ENCODE results near the gene BSND.

GRCh38 chr1:54990916-54991315, 7.8 kb upstream of the BSND start:
- TF ChIP-seq RARB (CRISPR knock-in tag; IDR thresholded peaks at IDR 0.05) (no peak), CSDC2 (CRISPR knock-in tag; IDR thresholded peaks at IDR 0.05) (no peak), CSRNP3 (CRISPR knock-in tag; IDR thresholded peaks at IDR 0.05) (no peak), ZFP30 (CRISPR knock-in tag; IDR thresholded peaks at IDR 0.05) (no peak), ZNF565 (CRISPR knock-in tag; conservative IDR thresholded peaks at IDR 0.05; ENCODE audit: low read depth) (no peak), TOX (CRISPR knock-in tag; IDR thresholded peaks at IDR 0.05; ENCODE audit: borderline replicate concordance) (no peak), ZFP3 (CRISPR knock-in tag; IDR thresholded peaks at IDR 0.05) (no peak), ZNF8 (CRISPR knock-in tag; IDR thresholded peaks at IDR 0.05) (no peak), CREB5 (CRISPR knock-in tag; IDR thresholded peaks at IDR 0.05; ENCODE audit: low read depth) (no peak), ISL1 (CRISPR knock-in tag; IDR thresholded peaks at IDR 0.05) (no peak), ARNTL (CRISPR knock-in tag; IDR thresholded peaks at IDR 0.05; ENCODE audit: borderline replicate concordance, low read depth) (no peak), GLIS3 (CRISPR knock-in tag; IDR thresholded peaks at IDR 0.05) (no peak)
- TF ChIP-seq, protein P1, sequence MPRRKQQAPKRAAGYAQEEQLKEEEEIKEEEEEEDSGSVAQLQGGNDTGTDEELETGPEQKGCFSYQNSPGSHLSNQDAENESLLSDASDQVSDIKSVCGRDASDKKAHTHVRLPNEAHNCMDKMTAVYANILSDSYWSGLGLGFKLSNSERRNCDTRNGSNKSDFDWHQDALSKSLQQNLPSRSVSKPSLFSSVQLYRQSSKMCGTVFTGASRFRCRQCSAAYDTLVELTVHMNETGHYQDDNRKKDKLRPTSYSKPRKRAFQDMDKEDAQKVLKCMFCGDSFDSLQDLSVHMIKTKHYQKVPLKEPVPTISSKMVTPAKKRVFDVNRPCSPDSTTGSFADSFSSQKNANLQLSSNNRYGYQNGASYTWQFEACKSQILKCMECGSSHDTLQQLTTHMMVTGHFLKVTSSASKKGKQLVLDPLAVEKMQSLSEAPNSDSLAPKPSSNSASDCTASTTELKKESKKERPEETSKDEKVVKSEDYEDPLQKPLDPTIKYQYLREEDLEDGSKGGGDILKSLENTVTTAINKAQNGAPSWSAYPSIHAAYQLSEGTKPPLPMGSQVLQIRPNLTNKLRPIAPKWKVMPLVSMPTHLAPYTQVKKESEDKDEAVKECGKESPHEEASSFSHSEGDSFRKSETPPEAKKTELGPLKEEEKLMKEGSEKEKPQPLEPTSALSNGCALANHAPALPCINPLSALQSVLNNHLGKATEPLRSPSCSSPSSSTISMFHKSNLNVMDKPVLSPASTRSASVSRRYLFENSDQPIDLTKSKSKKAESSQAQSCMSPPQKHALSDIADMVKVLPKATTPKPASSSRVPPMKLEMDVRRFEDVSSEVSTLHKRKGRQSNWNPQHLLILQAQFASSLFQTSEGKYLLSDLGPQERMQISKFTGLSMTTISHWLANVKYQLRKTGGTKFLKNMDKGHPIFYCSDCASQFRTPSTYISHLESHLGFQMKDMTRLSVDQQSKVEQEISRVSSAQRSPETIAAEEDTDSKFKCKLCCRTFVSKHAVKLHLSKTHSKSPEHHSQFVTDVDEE (CRISPR knock-in tag; IDR thresholded peaks at IDR 0.05) = no peak
